Fibroblast of lung (primary cell): ENCODE data around the gene BCAR1. TPM values are rescaled to one million over a fixed set of nuclear protein-coding genes. Genes with fewer than 3 reads are reported as not detected.

Source experiments
- DNase-seq, 2 donors: peaks; one replicate each; pipeline versions ENCODE4 v3.0.0 to v3.0.0-alpha.2; 2010; ENCODE audit warnings: low read depth in 2 of 2
- H2AFZ ChIP-seq: 2 replicates; pipeline ENCODE4 v1.5.1; 2012; ENCODE audit warnings: low read length, control low read depth, inconsistent platforms
- H3K27ac ChIP-seq: 2 replicates; pipeline ENCODE4 v1.5.1; 2011; ENCODE audit warnings: low read length, control low read depth; ENCODE audit not compliant: insufficient read depth
- H3K27me3 ChIP-seq: 2 replicates; pipeline ENCODE4 v1.5.1; 2011; ENCODE audit warnings: mild to moderate bottlenecking, low read length; ENCODE audit not compliant: control insufficient read depth, insufficient read depth
- H3K36me3 ChIP-seq: 2 replicates; pipeline ENCODE4 v1.5.1; 2011; ENCODE audit warnings: low read length; ENCODE audit not compliant: control insufficient read depth, insufficient read depth
- H3K4me1 ChIP-seq: 2 replicates; pipeline ENCODE4 v1.5.1; 2011; ENCODE audit warnings: low read length; ENCODE audit not compliant: control insufficient read depth, insufficient read depth; ENCODE audit errors: extremely low read depth
- H3K4me2 ChIP-seq: 2 replicates; pipeline ENCODE4 v1.5.1; 2011; ENCODE audit warnings: low read length, control low read depth; ENCODE audit not compliant: insufficient read depth; ENCODE audit errors: extremely low read depth
- H3K4me3 ChIP-seq, 4 experiments: fragments of 200-600 bp in 1 of 4; sonication (generic) in 1 of 4; replicated peaks in 1 of 4; 2 replicates each; pipeline ENCODE4 v1.5.1; 2011 to 2016; ENCODE audit warnings: low read length in 4 of 4, low read depth in 3 of 4, mild to moderate bottlenecking in 3 of 4, control low read depth in 2 of 4, inconsistent platforms in 1 of 4, mixed read lengths in 1 of 4; ENCODE audit not compliant: insufficient read depth in 1 of 4; ENCODE audit errors: control extremely low read depth in 1 of 4
- H3K79me2 ChIP-seq: 2 replicates; pipeline ENCODE4 v1.5.1; 2012; ENCODE audit warnings: mild to moderate bottlenecking, low read length, inconsistent platforms; ENCODE audit not compliant: control insufficient read depth, insufficient read depth
- H3K9ac ChIP-seq: 2 replicates; pipeline ENCODE4 v1.5.1; 2011; ENCODE audit warnings: mild to moderate bottlenecking, low read length, control low read depth; ENCODE audit not compliant: insufficient read depth
- H3K9me3 ChIP-seq: 2 replicates; pipeline ENCODE4 v1.5.1; 2012; ENCODE audit warnings: low read depth, low read length; ENCODE audit not compliant: control insufficient read depth, insufficient read depth
- H4K20me1 ChIP-seq: 2 replicates; pipeline ENCODE4 v1.5.1; 2011; ENCODE audit warnings: low read length; ENCODE audit not compliant: control insufficient read depth, insufficient read depth; ENCODE audit errors: extremely low read depth
- CTCF ChIP-seq, 2 donors: IDR thresholded peaks in 1 of 2; conservative IDR thresholded peaks in 1 of 2; 1 replicate in 1 of 2; 2 replicates in 1 of 2; pipeline ENCODE4 v1.5.1; 2011 to 2012; ENCODE audit warnings: low read length in 2 of 2, control low read depth in 1 of 2, inconsistent platforms in 1 of 2, low read depth in 1 of 2, mild to moderate bottlenecking in 1 of 2
- EZH2 ChIP-seq: IDR thresholded peaks from 2 replicates; pipeline ENCODE4 v1.5.1; 2012; ENCODE audit warnings: low read length, control low read depth, mild to moderate bottlenecking; ENCODE audit errors: missing control alignments
- polyA plus RNA-seq, 2 donors: library from polyadenylated mRNA; depleted of rRNA in 1 of 2; stranded (reverse) in 1 of 2; unstranded in 1 of 2; fragments of >200 nt; gene quantifications; 2 replicates each; pipeline ENCODE4 v1.2.1, GENCODE V29; 2011 to 2012; ENCODE audit warnings: missing spikeins in 1 of 2
- total RNA-seq: library from RNA; depleted of rRNA; stranded (reverse); fragments of >200 nt; gene quantifications from 2 replicates; pipeline ENCODE4 v1.2.1, GENCODE V29; 2014

BCAR1 gene
- total and polyA plus RNA-seq, 2 donors (not counting 1 experiment from before 2014, with no cell fraction given) = 36.8 to 66.5 TPM

GRCh38 chr16:75288596-75289120 is 37.2 kb upstream of the BCAR1 start:
- H2AFZ ChIP-seq = no peak overlapping the region
- H3K9me3 ChIP-seq = no peaks in the 10 kb centered on the region
- no peaks in the 10 kb centered on the region for H3K79me2 ChIP-seq
- TF ChIP-seq EZH2 (no peak), CTCF (conservative IDR thresholded peaks at IDR 0.05 in 1 of 2, IDR thresholded peaks at IDR 0.05 in 1 of 2; ENCODE audit: low read depth in 1 of 2, low read length in 2 of 2) (no peak)
- no peak overlapping the region for H3K27ac ChIP-seq
- no peak overlapping the region for H3K4me3 ChIP-seq
- no peaks in the 10 kb centered on the region for H3K27me3 ChIP-seq
- no peak for DNase-seq
- peaks cover 1% of the 10 kb centered on the region for H3K36me3 ChIP-seq
- H3K9ac ChIP-seq = no peak overlapping the region
- H4K20me1 ChIP-seq = no peaks in the 10 kb centered on the region
- no peak overlapping the region for H3K4me2 ChIP-seq
- H3K4me1 ChIP-seq = no peaks in the 10 kb centered on the region

GRCh38 chr16:75288181-75288580 is 36.8 kb upstream of the BCAR1 start:
- Histone ChIP-seq H3K36me3 (no peaks in the 10 kb centered on the region), H4K20me1 (no peaks in the 10 kb centered on the region), H3K4me1 (no peaks in the 10 kb centered on the region), H3K4me2 (no peak overlapping the region), H2AFZ (no peak overlapping the region), H3K27me3 (no peaks in the 10 kb centered on the region), H3K9ac (no peak overlapping the region), H3K27ac (no peak overlapping the region), H3K4me3 (no peak overlapping the region), H3K79me2 (no peaks in the 10 kb centered on the region), H3K9me3 (no peaks in the 10 kb centered on the region)
- TF ChIP-seq CTCF (conservative IDR thresholded peaks at IDR 0.05 in 1 of 2, IDR thresholded peaks at IDR 0.05 in 1 of 2; ENCODE audit: low read depth in 1 of 2, low read length in 2 of 2) = no peak
- TF ChIP-seq EZH2 = no peak
- DNase-seq = no peak

GRCh38 chr16:75287708-75288107 is 36.3 kb upstream of the BCAR1 start:
- Histone ChIP-seq H3K27me3 (no peaks in the 10 kb centered on the region), H3K36me3 (no peaks in the 10 kb centered on the region), H3K9ac (no peak overlapping the region), H4K20me1 (no peaks in the 10 kb centered on the region), H3K4me1 (no peaks in the 10 kb centered on the region), H3K27ac (no peak overlapping the region), H3K9me3 (no peaks in the 10 kb centered on the region), H3K4me3 (no peak overlapping the region), H2AFZ (no peak overlapping the region), H3K4me2 (no peak overlapping the region), H3K79me2 (no peaks in the 10 kb centered on the region)
- TF ChIP-seq EZH2 = no peak
- TF ChIP-seq CTCF (conservative IDR thresholded peaks at IDR 0.05 in 1 of 2, IDR thresholded peaks at IDR 0.05 in 1 of 2; ENCODE audit: low read depth in 1 of 2, low read length in 2 of 2) = no peak
- DNase-seq = no peak
